ENCODE data around the gene GPR34.

Gene GPR34

DNA sequence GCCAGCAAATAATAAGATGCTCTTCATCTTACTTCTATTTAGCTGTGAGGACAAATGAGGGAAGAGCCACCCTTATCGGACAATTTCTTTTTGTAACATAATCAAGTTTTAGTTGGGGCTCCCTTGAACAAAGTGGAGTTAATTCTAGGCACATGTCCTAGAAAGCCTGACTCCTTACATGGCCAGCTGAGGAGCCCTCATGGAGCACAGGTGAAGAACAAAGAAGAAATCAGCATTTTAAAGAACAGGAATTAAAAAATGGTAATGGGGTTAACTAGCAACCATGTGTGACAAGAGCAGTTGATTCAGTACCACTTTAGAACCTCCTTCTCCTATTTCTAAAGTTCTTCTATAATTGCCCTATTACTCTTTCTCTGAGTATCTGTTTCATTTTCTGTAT is 51.1 kb downstream of the GPR34 start:
- DNase-seq: no peak
